Neural cell (in vitro differentiated cells): ENCODE measurements around the gene OR4C11.

Experiments
- EZH2 ChIP-seq: fragments of 200-600, 300-800 bp; shearing (Covaris generic), sonication (generic); IDR thresholded peaks from 2 replicates; pipeline ENCODE4 v1.6.1; 2014; ENCODE audit warnings: antibody characterized with exemption, low read length, borderline replicate concordance, mild to moderate bottlenecking; ENCODE audit not compliant: insufficient read depth, poor library complexity, severe bottlenecking
- POLR2AphosphoS5 ChIP-seq: IDR thresholded peaks from 2 replicates; pipeline ENCODE4 v1.6.1; 2012
- RAD21 ChIP-seq: fragments of 450-650 bp; conservative IDR thresholded peaks from 2 replicates; pipeline ENCODE4 v1.6.1; 2014; ENCODE audit warnings: antibody characterized with exemption, mild to moderate bottlenecking, moderate library complexity
- TF ChIP-seq, protein P1 (sequence below): fragments of 450-650 bp; IDR thresholded peaks from 2 replicates; pipeline ENCODE4 v1.5.1; 2014; ENCODE audit warnings: antibody characterized with exemption, mild to moderate bottlenecking, moderate library complexity; ENCODE audit not compliant: poor library complexity, severe bottlenecking

DNA sequence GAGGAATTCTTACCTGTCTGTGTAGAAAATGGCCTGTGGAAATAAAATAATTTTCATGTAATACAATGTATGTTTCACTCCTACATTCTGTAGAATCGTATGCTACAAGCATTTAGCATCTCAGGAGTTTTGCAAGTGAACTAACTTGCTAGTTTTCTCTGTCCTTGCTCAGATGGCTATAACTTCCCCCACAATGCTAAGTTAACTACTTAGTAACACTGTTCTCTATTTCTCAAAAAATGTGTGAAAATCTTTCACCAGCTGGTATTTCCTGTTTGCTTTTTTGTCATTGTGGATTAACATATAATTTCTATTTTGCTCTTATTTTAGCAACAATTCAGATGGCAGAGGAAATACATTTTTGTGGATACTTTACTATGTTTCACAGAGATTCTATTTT lies 45.1 kb upstream of the OR4C11 start:
- TF ChIP-seq, protein P1, sequence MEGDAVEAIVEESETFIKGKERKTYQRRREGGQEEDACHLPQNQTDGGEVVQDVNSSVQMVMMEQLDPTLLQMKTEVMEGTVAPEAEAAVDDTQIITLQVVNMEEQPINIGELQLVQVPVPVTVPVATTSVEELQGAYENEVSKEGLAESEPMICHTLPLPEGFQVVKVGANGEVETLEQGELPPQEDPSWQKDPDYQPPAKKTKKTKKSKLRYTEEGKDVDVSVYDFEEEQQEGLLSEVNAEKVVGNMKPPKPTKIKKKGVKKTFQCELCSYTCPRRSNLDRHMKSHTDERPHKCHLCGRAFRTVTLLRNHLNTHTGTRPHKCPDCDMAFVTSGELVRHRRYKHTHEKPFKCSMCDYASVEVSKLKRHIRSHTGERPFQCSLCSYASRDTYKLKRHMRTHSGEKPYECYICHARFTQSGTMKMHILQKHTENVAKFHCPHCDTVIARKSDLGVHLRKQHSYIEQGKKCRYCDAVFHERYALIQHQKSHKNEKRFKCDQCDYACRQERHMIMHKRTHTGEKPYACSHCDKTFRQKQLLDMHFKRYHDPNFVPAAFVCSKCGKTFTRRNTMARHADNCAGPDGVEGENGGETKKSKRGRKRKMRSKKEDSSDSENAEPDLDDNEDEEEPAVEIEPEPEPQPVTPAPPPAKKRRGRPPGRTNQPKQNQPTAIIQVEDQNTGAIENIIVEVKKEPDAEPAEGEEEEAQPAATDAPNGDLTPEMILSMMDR = no peak
- no peak for TF ChIP-seq EZH2
- no peak for TF ChIP-seq POLR2AphosphoS5
- TF ChIP-seq RAD21 = no peak
